Activated T-helper 1 cell treated with anti-CD3 and anti-CD28 coated beads, Interleukin-2, amount 50 U/mL, for 16 hours (primary cell): ENCODE measurements around the gene MYOT.

ENCODE experiments used
- DNase-seq, 2 donors: peaks; one replicate each; pipeline ENCODE4 v3.0.0-alpha.2; 2020; ENCODE audit warnings: low read depth in 1 of 2, low spot score in 1 of 2

The MYOT gene

GRCh38 chr5:137901011-137901817 lies 33.6 kb downstream of the MYOT start:
- DNase-seq = no peak

- no peak for DNase-seq
Measured at GRCh38 chr5:137902408-137903133, 34.9 kb downstream of the MYOT start.

GRCh38 chr5:137914758-137915157 lies 47.1 kb downstream of the MYOT start:
- DNase-seq = no peak

GRCh38 chr5:137916923-137917322 lies 49.3 kb downstream of the MYOT start:
- DNase-seq = no peak

GRCh38 chr5:137921931-137922330 lies 54.3 kb downstream of the MYOT start:
- DNase-seq = no peak

GRCh38 chr5:137923856-137924255 lies 56.2 kb downstream of the MYOT start:
- DNase-seq = no peak

GRCh38 chr5:137932800-137933199 lies 65.1 kb downstream of the MYOT start:
- no peak for DNase-seq

GRCh38 chr5:137933491-137933911 lies 65.8 kb downstream of the MYOT start:
- DNase-seq = no peak

GRCh38 chr5:137935190-137935589 lies 67.5 kb downstream of the MYOT start:
- no peak for DNase-seq

GRCh38 chr5:137935694-137936093 lies 68.0 kb downstream of the MYOT start:
- no peak for DNase-seq
